AG09319 (cell line): ENCODE results near the gene TIAL1.
"Not testable (repeated sequence)": the region's sequence is repeated elsewhere in the genome, so short reads cannot be mapped to it uniquely, and the experiment has no call there.

Experiments
- DNase-seq: peaks from one replicate; pipeline ENCODE4 v3.0.0-alpha.2; 2010; ENCODE audit warnings: low read depth; ENCODE audit errors: extremely low read depth
- TF ChIP-seq, protein P1 (sequence below): IDR thresholded peaks from 2 replicates; pipeline ENCODE4 v1.5.1; 2011; ENCODE audit warnings: low read depth, mild to moderate bottlenecking, inconsistent platforms, low read length, moderate library complexity

The TIAL1 gene

DNA sequence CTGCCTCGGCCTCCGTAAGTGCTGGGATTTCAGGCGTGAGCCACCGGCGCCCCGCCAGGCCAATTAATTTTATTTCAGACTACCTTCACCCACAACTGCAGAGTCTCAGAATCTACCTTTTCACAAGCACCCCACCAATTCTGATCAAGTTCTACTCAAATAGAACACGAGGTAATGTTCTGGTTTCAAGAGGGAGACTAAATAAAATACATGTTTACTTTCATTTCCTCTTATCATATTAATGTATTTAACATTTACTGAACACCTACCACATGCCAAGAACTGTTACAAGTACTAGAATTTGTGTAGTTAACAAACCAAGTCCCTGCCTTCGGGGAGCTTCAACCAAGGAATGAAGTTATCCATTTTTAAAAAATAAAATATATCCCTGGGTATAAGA, 28.8 kb downstream of the TIAL1 start:
- TF ChIP-seq, protein P1, sequence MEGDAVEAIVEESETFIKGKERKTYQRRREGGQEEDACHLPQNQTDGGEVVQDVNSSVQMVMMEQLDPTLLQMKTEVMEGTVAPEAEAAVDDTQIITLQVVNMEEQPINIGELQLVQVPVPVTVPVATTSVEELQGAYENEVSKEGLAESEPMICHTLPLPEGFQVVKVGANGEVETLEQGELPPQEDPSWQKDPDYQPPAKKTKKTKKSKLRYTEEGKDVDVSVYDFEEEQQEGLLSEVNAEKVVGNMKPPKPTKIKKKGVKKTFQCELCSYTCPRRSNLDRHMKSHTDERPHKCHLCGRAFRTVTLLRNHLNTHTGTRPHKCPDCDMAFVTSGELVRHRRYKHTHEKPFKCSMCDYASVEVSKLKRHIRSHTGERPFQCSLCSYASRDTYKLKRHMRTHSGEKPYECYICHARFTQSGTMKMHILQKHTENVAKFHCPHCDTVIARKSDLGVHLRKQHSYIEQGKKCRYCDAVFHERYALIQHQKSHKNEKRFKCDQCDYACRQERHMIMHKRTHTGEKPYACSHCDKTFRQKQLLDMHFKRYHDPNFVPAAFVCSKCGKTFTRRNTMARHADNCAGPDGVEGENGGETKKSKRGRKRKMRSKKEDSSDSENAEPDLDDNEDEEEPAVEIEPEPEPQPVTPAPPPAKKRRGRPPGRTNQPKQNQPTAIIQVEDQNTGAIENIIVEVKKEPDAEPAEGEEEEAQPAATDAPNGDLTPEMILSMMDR, result no peak
- DNase-seq, result no peak

DNA sequence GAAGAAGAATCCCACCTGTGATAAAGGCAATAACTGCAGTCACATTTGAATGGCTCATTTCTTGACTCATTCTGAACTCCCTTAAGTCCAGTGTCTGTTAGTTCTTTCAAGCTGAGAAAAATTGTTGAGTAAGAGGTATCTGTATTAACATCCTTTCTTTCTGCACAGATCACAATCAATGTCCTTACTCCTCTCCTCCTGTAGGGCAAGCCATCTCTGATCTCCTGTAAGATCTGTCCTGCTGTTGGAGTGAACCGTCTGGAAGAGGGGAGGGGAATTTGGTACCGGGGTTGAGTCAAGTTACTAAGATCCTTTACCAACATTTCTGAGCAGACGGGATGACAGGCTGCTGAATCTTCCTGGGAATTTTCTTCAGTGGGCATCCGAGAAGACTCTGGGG, 34.7 kb downstream of the TIAL1 start:
- no peak for DNase-seq
- TF ChIP-seq, protein P1, result no peak

DNA sequence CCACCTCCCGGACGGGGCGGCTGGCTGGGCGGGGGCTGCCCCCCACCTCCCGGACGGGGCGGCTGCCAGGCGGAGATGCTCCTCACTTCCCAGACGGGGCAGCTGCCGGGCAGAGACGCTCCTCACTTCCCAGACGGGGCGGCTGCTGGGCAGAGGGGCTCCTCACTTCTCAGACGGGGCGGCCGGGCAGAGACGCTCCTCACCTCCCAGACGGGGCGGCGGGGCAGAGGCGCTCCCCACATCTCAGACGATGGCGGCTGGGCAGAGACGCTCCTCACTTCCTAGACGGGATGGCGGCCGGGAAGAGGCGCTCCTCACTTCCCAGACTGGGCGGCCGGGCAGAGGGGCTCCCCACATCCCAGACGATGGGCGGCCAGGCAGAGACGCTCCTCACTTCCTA, 37.3 kb downstream of the TIAL1 start:
- not testable (repeated sequence) for DNase-seq

DNA sequence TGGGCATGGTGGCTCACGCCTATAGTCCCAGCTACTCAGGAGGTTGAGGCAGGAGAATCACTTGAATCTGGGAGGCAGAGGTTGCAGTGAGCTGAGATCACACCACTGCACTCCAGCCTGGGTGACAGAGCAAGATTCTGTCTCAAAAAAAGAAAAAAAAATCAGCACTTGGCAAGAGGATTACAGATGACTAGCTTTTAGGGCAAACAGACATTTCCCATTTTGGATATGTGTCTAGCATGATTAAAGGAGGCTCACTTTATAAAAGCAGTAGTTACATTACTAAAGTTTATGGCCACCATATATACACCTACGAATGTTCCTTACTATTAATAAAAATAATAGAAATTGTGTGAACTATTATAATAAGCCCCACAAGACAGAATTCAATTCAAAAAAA, 40.7 kb downstream of the TIAL1 start:
- DNase-seq, result not testable (repeated sequence)

DNA sequence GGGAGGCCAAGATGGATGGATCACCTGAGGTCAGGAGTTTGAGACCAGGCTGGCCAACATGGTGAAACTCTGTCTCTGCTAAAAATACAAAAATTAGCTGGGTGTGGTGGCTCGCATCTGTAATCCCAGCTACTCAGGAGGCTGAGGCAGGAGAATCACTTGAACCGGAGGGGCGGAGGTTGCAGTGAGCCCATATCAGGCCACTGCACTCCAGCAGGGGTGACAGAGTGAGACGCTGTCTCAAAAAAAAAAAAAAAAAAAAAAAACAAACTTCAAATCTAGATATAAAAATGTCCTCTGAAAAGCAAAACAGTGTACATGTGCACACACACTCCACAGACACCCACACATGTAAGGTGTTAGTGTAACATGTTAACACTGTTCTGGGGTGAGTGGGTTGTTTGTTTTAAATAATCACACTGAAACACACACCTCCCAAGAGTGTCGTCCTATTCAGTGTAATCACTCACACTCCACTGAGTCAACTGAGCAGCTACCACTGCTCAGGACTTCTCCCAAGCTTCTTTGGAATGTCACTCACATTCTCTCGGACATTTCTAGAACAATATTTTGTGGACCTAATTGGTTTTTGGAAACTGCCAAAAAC, 41.5 kb downstream of the TIAL1 start:
- TF ChIP-seq, protein P1, result no peak
- DNase-seq, result no peak

DNA sequence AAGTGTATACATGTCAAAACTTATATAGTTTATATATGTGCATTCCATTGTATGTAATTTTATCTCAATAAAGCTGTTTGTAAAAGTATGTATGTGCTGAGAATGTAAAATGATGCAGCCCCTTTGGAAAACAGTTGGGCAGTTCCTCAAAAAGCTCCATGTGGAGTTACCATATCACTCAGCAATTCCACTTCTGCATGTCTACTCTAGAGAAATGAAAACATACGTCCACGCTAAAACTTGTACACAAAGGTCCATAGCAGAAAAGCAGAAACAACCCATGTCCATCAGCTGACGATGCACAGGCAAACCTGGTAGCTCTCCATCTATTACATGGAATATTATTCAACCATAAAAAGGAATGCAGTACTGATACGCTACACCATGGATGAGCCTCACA, 45.9 kb downstream of the TIAL1 start:
- TF ChIP-seq, protein P1, result no peak
- DNase-seq, result no peak

DNA sequence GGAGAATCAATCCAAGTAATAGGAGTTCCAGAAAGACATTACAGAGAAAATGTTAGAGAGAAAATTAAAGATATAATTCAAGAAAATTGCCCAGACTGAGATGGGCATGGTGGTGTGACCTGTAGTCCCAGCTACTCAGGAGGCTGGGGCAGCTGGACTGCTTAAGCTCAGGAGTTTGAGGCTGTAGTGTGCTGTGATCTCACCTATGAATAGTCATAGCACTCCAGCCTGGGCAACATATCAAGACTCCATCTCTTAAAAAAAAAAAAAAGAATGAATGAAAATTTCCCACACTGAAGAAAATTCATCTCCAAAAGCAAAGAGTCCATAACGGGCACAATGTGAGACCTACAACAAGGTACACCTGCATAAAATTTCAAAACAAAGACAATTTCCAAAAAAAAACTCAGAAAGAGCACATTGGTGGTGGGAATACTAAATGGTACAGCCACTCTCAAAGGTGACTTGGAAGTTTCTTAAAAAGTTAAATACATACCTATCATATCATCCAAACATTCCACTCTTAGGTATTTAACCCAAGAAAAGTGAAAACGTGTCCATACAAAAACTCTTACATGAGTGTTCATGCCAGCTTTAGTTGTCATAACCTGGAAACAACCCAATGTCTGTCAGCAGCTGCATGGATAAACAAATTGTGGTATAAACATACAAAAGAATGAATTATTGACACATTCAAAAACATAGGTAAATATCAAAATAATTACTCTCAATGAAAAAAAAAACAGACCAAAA, 47.3 kb downstream of the TIAL1 start:
- no peak for DNase-seq

DNA sequence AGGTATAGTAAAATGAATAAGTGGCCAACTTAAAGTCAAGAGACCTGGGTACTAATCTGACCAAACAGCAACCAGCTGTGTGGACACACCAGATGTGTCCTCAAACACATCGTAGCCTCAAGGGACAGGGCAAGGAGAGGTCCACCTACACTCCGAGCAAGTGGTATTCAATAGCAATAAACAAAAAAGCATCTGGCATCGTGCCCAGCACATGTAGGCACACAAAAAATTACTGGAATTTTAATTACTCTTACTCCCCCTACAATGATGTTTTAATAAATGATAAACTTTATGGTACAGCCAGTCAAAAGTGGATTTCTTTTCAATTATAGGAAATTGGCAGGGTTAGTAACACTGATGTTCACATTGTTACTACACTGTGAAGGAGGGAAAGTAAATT, 50.8 kb downstream of the TIAL1 start:
- no peak for DNase-seq
- TF ChIP-seq, protein P1, result no peak

More for the DNA sequence above, 47.3 kb downstream of the TIAL1 start:
- TF ChIP-seq, protein P1, result no peak
